HG03175 (cell line): Measurements from ENCODE around the gene ANTXR1.
"Not testable (repeated sequence)": the region's sequence is repeated elsewhere in the genome, so short reads cannot be mapped to it uniquely, and the experiment has no call there.

ENCODE experiments used
- ATAC-seq: cut with Tn5 transposase; IDR thresholded peaks from one replicate; pipeline ENCODE4 v1.9.1; 2021; ENCODE audit warnings: mild to moderate bottlenecking, moderate library complexity; ENCODE audit not compliant: unreplicated experiment

The ANTXR1 gene

GRCh38 chr2:69163109-69163508 is 150.1 kb downstream of the ANTXR1 start:
- ATAC-seq, result no peak

GRCh38 chr2:69163556-69163955 is 150.6 kb downstream of the ANTXR1 start:
- no peak for ATAC-seq

- ATAC-seq, result no peak
These were observed 151.2 kb downstream of the ANTXR1 start for GRCh38 chr2:69164061-69164778.

- no peak for ATAC-seq
These were observed 152.3 kb downstream of the ANTXR1 start for GRCh38 chr2:69165091-69165880.

- ATAC-seq, result no peak
These were observed 153.5 kb downstream of the ANTXR1 start for GRCh38 chr2:69166465-69166811.

GRCh38 chr2:69166812-69167468 is 154.0 kb downstream of the ANTXR1 start:
- ATAC-seq, result no peak

GRCh38 chr2:69167469-69167822 is 154.5 kb downstream of the ANTXR1 start:
- no peak for ATAC-seq

GRCh38 chr2:69168144-69168813 is 155.3 kb downstream of the ANTXR1 start:
- ATAC-seq, result no peak

- no peak for ATAC-seq
These were observed 156.1 kb downstream of the ANTXR1 start for GRCh38 chr2:69168950-69169654.

- ATAC-seq, result no peak
These were observed 156.8 kb downstream of the ANTXR1 start for GRCh38 chr2:69169655-69170389.

- ATAC-seq, result no peak
These were observed 157.7 kb downstream of the ANTXR1 start for GRCh38 chr2:69170661-69171060.

- no peak for ATAC-seq
These were observed 158.3 kb downstream of the ANTXR1 start for GRCh38 chr2:69171116-69171896.

- ATAC-seq, result no peak
These were observed 159.0 kb downstream of the ANTXR1 start for GRCh38 chr2:69171897-69172525.

- no peak for ATAC-seq
These were observed 160.7 kb downstream of the ANTXR1 start for GRCh38 chr2:69173706-69174105.

- not testable (repeated sequence) for ATAC-seq
These were observed 161.2 kb downstream of the ANTXR1 start for GRCh38 chr2:69174211-69174610.

GRCh38 chr2:69175790-69176715 is 163.1 kb downstream of the ANTXR1 start:
- ATAC-seq, result no peak

- ATAC-seq, result no peak
These were observed 164.2 kb downstream of the ANTXR1 start for GRCh38 chr2:69177063-69177771.
